Suprapubic skin (tissue), 4 donors: ENCODE measurements around the gene CDKN3. TPM values are rescaled to one million over a fixed set of nuclear protein-coding genes. Genes with fewer than 3 reads are reported as not detected.

ENCODE experiments used
- DNase-seq, 2 donors: peaks; one replicate each; pipeline ENCODE4 v3.0.0-alpha.2; 2019; ENCODE audit warnings: low spot score in 2 of 2
- H3K27ac ChIP-seq: fragments of 200-600 bp; sonication (generic); one replicate; pipeline ENCODE4 v1.5.1; 2019
- H3K27me3 ChIP-seq: fragments of 200-600 bp; sonication (generic); one replicate; pipeline ENCODE4 v1.5.1; 2019
- H3K36me3 ChIP-seq: fragments of 200-600 bp; sonication (generic); one replicate; pipeline ENCODE4 v1.5.1; 2019
- H3K4me1 ChIP-seq: fragments of 200-600 bp; sonication (generic); one replicate; pipeline ENCODE4 v1.5.1; 2019
- H3K4me3 ChIP-seq: fragments of 200-600 bp; sonication (generic); one replicate; pipeline ENCODE4 v1.5.1; 2019; ENCODE audit warnings: mild to moderate bottlenecking
- H3K9me3 ChIP-seq: fragments of 200-600 bp; sonication (generic); one replicate; pipeline ENCODE4 v1.5.1; 2019
- EP300 ChIP-seq: sonication (generic); formaldehyde crosslinking; IDR thresholded peaks from one replicate; pipeline ENCODE4 v1.6.1; 2017; ENCODE audit warnings: antibody characterized with exemption
- POLR2A ChIP-seq, 2 donors: fragments of 450-650 bp; IDR thresholded peaks; one replicate each; pipeline ENCODE4 v1.6.1; 2017; ENCODE audit warnings: antibody characterized with exemption in 2 of 2, mild to moderate bottlenecking in 2 of 2, moderate library complexity in 2 of 2
- POLR2AphosphoS5 ChIP-seq, 3 donors: sonication (generic); formaldehyde crosslinking; IDR thresholded peaks; one replicate each; pipeline ENCODE4 v1.6.1; 2017; ENCODE audit warnings: antibody characterized with exemption in 3 of 3
- WGBS: methylation state at CpG from one replicate; pipeline ENCODE4 v1.1.5; 2018; 5-methylcytosine and 5-hydroxymethylcytosine counted together
- total RNA-seq, 4 donors: library from RNA; depleted of rRNA; stranded (reverse); fragments of >200 nt; gene quantifications; one replicate each; pipeline ENCODE4 v1.1.0, GENCODE V29; 2016
- TF ChIP-seq, protein P1 (sequence below), 2 donors: fragments of 200-600 bp in 1 of 2; fragments of 450-650 bp in 1 of 2; sonication (generic) in 1 of 2; IDR thresholded peaks; one replicate each; pipeline ENCODE4 v1.5.1; 2016 to 2019; ENCODE audit warnings: antibody characterized with exemption in 2 of 2, mild to moderate bottlenecking in 1 of 2, moderate library complexity in 1 of 2

Gene CDKN3
- total RNA-seq, 4 donors from 2014 or later = 4.9 to 8.0 (median 7.5) TPM; not detected in 1

DNA sequence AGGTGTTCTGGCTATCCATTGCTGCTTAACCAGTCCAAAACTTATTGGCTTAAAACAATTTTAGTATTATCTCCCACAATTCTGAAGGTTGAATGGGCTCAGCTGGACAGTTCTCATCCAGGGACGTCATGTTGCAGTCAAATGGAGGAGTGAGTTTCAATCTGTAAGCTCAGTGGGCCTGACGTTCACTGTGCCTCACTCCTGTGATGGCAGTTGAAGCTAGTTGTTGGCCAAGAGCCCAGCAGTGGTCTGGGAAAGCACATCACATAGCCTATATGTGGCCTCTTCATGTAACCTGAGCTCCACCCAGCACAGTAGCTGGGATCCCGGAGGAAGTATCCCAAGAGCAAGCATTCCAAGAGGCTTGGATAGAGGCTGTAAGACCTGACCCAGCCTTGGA is 40.6 kb upstream of the CDKN3 start:
- Histone ChIP-seq H3K4me1 (no peaks in the 10 kb centered on the region), H3K27ac (no peak overlapping the region), H3K27me3 (no peaks in the 10 kb centered on the region), H3K4me3 (no peak overlapping the region), H3K9me3 (no peaks in the 10 kb centered on the region), H3K36me3 (no peaks in the 10 kb centered on the region)
- TF ChIP-seq POLR2A (IDR thresholded peaks at IDR 0.05) (no peak), EP300 (no peak), POLR2AphosphoS5 (IDR thresholded peaks at IDR 0.05) (no peak)
- TF ChIP-seq, protein P1, sequence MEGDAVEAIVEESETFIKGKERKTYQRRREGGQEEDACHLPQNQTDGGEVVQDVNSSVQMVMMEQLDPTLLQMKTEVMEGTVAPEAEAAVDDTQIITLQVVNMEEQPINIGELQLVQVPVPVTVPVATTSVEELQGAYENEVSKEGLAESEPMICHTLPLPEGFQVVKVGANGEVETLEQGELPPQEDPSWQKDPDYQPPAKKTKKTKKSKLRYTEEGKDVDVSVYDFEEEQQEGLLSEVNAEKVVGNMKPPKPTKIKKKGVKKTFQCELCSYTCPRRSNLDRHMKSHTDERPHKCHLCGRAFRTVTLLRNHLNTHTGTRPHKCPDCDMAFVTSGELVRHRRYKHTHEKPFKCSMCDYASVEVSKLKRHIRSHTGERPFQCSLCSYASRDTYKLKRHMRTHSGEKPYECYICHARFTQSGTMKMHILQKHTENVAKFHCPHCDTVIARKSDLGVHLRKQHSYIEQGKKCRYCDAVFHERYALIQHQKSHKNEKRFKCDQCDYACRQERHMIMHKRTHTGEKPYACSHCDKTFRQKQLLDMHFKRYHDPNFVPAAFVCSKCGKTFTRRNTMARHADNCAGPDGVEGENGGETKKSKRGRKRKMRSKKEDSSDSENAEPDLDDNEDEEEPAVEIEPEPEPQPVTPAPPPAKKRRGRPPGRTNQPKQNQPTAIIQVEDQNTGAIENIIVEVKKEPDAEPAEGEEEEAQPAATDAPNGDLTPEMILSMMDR (IDR thresholded peaks at IDR 0.05) = no peak
- no peak for DNase-seq
- 79% methylated on average over 2 of the region's 3 CpGs for WGBS

DNA sequence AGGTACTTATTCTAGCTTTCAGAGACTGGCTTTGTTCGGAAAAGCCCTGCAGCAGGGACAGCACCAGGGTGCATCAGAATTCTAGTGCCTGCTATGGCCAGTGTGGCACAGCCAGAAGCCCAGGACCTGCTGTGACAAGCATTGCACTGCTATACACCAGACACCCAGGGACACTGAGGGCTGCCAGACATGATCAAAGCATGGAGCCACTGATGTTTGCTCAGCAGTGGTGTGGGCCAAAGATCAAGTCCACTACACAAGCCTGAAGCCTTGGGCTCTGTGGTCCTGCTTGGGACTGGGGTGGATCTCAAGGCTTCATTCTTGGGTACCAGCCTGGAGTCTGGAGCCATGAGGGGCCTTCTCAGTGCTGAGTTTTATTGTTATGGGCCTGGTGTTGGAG is 36.1 kb upstream of the CDKN3 start:
- Histone ChIP-seq H3K27me3 (no peaks in the 10 kb centered on the region), H3K9me3 (no peaks in the 10 kb centered on the region), H3K4me1 (peaks cover 13% of the 10 kb centered on the region), H3K4me3 (no peak overlapping the region), H3K36me3 (no peaks in the 10 kb centered on the region), H3K27ac (no peak overlapping the region)
- no peak for DNase-seq
- 100% methylated on average over 1 of the region's 1 CpG for WGBS
- TF ChIP-seq, protein P1 (IDR thresholded peaks at IDR 0.05) = no peak
- TF ChIP-seq POLR2AphosphoS5 (IDR thresholded peaks at IDR 0.05) (no peak), EP300 (no peak), POLR2A (IDR thresholded peaks at IDR 0.05) (no peak)

DNA sequence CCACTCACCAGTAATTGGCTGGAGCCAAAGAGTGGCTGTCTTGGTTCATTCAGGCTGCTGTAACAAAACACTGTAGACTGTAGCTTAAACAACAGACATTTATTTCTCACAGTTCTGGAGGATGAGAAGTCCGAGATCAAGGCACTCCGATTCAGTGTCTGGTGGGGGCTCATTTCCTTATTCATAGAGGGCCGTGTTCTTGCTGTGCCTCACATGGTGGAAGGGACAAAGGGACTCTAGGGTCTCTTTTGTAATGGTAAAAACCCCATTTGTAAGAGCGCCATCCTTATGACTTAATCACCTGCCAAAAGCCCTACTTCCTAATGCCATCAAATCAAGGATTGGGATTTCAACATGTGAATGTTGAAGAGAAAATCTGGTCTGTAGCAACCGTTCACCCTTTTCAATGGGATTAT is 34.7 kb upstream of the CDKN3 start:
- no peaks in the 10 kb centered on the region for H3K36me3 ChIP-seq
- no peaks in the 10 kb centered on the region for H3K27me3 ChIP-seq
- H3K4me1 ChIP-seq = peaks cover 13% of the 10 kb centered on the region
- TF ChIP-seq EP300 = no peak
- no peak for TF ChIP-seq POLR2A (IDR thresholded peaks at IDR 0.05)
- 90% methylated on average over 5 of the region's 5 CpGs for WGBS
- DNase-seq = no peak
- no peaks in the 10 kb centered on the region for H3K9me3 ChIP-seq
- H3K27ac ChIP-seq = no peak overlapping the region
- H3K4me3 ChIP-seq = no peak overlapping the region

DNA sequence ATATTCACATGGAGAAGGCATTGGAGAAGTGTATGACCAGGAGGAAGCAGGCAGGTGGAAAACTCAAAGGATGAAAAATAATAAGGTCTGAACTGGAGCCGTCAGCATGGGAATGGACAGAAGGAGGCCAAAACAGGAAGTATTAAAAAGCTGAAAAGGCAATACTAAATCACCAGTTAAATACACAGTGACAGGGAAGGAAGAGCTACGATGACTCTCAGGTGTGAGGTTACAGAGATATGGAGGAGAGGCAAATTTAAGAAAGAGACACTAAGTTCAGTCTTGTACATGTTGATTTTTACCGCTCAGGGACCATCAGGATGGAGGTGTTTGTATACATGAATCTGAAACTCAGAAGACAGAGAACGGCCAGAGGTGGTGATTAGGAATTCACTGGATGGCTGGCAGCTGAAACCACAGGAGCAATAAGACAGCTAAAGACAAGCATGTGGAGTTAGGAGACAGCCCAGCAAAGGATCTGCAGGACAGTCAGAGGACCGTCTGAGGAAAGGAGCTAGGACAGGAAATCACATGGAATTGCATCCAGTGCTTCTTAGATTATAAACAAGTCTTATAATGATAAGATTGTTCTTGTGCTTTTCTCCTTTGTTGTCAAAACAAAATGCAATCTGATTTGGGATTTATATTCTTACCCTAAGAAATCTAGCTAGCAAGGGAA is 33.9 kb upstream of the CDKN3 start:
- no peak overlapping the region for H3K4me3 ChIP-seq
- no peaks in the 10 kb centered on the region for H3K27me3 ChIP-seq
- H3K9me3 ChIP-seq = no peaks in the 10 kb centered on the region
- TF ChIP-seq POLR2AphosphoS5 (IDR thresholded peaks at IDR 0.05) = no peak
- TF ChIP-seq POLR2A (IDR thresholded peaks at IDR 0.05) = no peak
- TF ChIP-seq EP300 = no peak
- TF ChIP-seq, protein P1 (IDR thresholded peaks at IDR 0.05) = no peak
- no peaks in the 10 kb centered on the region for H3K36me3 ChIP-seq
- no peak overlapping the region for H3K27ac ChIP-seq
- WGBS = 75% methylated on average over 5 of the region's 5 CpGs
- H3K4me1 ChIP-seq = peaks cover 13% of the 10 kb centered on the region
- no peak for DNase-seq

DNA sequence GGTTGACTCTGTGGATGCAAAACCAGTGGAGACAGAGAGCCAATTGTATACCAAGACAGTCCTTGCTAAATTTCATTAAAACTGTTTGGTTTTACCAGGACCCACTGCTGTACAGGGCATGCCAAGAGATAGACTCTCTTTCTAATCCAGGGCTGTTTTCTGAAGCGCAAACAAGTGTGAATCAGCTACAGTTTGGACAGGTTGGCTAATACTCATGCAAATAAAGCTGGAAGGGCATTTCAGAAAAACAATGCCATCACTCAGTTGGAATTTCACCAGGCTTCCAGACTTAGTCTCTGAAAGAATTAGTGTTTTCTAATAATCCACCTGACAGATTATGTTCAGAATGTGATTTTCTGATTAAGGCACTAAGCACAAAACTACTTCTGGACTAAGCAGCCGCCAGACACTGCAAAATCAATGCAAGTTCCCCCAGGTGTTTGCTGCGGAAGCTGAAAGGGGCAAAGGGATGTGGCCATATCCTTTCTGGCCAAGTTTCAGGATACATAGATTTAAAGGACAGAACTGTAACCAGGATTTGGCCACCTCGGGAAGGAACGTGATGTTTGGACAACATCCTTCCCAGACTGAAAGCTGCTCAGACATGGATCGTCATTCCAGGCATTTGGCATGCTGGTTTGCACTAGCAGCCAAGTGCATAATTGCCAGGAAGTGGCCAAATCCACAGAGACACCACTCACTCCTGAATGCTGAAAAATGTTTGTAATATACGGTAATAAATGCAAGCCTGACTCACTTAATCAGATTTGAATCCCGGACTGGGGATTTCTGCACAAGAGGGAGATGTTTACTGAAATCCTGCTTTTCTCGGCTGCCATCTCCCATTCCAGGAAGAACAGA is 32.0 kb upstream of the CDKN3 start:
- peak in 1 of 2 donors; percentile 75 for DNase-seq
- no peaks in the 10 kb centered on the region for H3K36me3 ChIP-seq

More for the DNA sequence above, 32.0 kb upstream of the CDKN3 start:
- no peaks in the 10 kb centered on the region for H3K9me3 ChIP-seq
- 13% methylated on average over 9 of the region's 9 CpGs for WGBS
- no peaks in the 10 kb centered on the region for H3K27me3 ChIP-seq
- TF ChIP-seq POLR2A (IDR thresholded peaks at IDR 0.05) (no peak), EP300 (no peak), POLR2AphosphoS5 (IDR thresholded peaks at IDR 0.05) (peak in 2 of 3 donors; percentile 35 to 48)
- TF ChIP-seq, protein P1 (IDR thresholded peaks at IDR 0.05) = no peak
- peaks cover 13% of the 10 kb centered on the region for H3K4me1 ChIP-seq
- H3K27ac ChIP-seq = peak overlapping the region; percentile 45
- no peak overlapping the region for H3K4me3 ChIP-seq
